ENCODE data around the gene AFP. TPM values are rescaled to one million over a fixed set of nuclear protein-coding genes. Genes with fewer than 3 reads are reported as not detected.

Gene AFP
- total and polyA plus RNA-seq, 9 of the 15 experiments (the other 6 are each of a cell fraction or from before 2014, with no cell fraction given), result 0.47 to 6.2 (median 3.0) TPM

DNA sequence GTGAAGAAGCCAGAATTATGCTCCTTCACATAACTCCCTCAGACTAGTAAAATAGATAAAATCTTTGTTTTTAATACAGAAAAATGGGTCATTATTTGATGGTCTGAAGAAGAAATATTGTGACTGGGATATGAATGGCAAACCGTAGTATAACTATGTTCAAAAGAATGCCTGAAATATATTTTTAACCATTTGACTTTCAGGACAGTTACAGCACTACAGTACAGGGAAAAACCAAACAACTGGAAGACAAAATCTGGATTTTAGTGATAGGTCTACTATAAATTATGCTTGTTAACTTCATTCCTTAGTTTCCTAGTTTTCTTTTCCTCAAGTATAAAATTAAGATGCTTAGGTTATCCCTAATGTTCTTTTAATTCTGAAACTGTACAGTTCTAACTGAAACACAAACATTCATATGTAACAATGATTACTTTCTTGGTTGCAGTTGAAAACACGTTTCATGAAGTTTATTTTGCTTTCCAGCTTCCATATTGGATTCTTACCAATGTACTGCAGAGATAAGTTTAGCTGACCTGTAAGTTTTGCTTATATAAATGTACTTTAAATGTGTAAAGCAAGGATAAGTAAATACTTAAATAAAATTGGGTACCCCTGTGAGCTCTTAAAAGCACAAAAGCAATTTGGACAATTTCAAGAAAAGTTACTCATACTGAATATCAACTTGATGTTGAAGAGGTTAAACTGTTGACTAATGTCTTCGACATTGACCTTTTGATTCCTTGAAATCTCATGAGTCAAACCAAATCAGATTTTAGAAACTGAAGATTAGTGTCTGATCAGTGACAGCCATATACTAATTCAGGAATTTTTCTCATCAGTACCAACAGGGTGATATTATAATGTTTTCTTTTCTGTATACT is 895 bp downstream of the AFP start:
- DNase-seq (ENCODE audit: extremely low read depth in 1 of 4, low spot score in 3 of 4) (no peak), ATAC-seq (no peak), FAIRE-seq (no peak)
- H3K9me3 ChIP-seq (replicated peaks; ENCODE audit: control insufficient read depth, insufficient read depth, low read depth, low read length), result no peaks in the 10 kb centered on the region
- H3K4me1 ChIP-seq (replicated peaks in 1 of 2; ENCODE audit: control insufficient read depth in 2 of 2, insufficient read depth in 2 of 2, low read length in 2 of 2), result peaks cover 0 to 13% of the 10 kb centered on the region in 2 experiments; a peak in 2 of 5 replicates
- H3K27ac ChIP-seq (ENCODE audit: extremely low read depth, low read depth, low read length), result no peak overlapping the region
- intact Hi-C loops (cut with micrococcal nuclease) (no loop called here), in situ Hi-C loops (cut with MboI) (no loop called here)
- no peaks in the 10 kb centered on the region for H3K36me3 ChIP-seq (ENCODE audit: control insufficient read depth, insufficient read depth, low read length)
- no peak overlapping the region for H2AFZ ChIP-seq (ENCODE audit: low read depth, low read length)
- H3K4me3 ChIP-seq, result no peak overlapping the region
- no peaks in the 10 kb centered on the region for H3K27me3 ChIP-seq (ENCODE audit: control insufficient read depth in 2 of 2, insufficient read depth in 2 of 2, low read length in 2 of 2)
- no peak overlapping the region for H3K4me2 ChIP-seq (ENCODE audit: insufficient read depth, low read length)
- TF ChIP-seq YBX1 (IDR thresholded peaks at IDR 0.05) (no peak), ZFP36 (IDR thresholded peaks at IDR 0.05; ENCODE audit: low read depth, low read length, partially characterized antibody) (no peak), BCL6 (CRISPR knock-in tag; IDR thresholded peaks at IDR 0.05) (no peak), TEAD4 (IDR thresholded peaks at IDR 0.05; ENCODE audit: low read length) (no peak), TEAD4 (CRISPR knock-in tag; IDR thresholded peaks at IDR 0.05; ENCODE audit: borderline replicate concordance) (no peak), RUNX1 (IDR thresholded peaks at IDR 0.05; ENCODE audit: low read depth) (no peak), POLR2AphosphoS5 (IDR thresholded peaks at IDR 0.05; ENCODE audit: control insufficient read depth, insufficient read depth, low read depth, low read length) (no peak), RB1 (IDR thresholded peaks at IDR 0.05; ENCODE audit: low read depth) (no peak), ZNF239 (CRISPR knock-in tag; IDR thresholded peaks at IDR 0.05) (no peak)
- TF ChIP-seq, protein P1, sequence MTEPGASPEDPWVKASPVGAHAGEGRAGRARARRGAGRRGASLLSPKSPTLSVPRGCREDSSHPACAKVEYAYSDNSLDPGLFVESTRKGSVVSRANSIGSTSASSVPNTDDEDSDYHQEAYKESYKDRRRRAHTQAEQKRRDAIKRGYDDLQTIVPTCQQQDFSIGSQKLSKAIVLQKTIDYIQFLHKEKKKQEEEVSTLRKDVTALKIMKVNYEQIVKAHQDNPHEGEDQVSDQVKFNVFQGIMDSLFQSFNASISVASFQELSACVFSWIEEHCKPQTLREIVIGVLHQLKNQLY (CRISPR knock-in tag; conservative IDR thresholded peaks at IDR 0.05), result no peak
- TF ChIP-seq, protein P2, sequence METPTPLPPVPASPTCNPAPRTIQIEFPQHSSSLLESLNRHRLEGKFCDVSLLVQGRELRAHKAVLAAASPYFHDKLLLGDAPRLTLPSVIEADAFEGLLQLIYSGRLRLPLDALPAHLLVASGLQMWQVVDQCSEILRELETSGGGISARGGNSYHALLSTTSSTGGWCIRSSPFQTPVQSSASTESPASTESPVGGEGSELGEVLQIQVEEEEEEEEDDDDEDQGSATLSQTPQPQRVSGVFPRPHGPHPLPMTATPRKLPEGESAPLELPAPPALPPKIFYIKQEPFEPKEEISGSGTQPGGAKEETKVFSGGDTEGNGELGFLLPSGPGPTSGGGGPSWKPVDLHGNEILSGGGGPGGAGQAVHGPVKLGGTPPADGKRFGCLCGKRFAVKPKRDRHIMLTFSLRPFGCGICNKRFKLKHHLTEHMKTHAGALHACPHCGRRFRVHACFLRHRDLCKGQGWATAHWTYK (CRISPR knock-in tag; IDR thresholded peaks at IDR 0.05), result no peak
- POLR2A ChIA-PET, result no interaction called here
- no peaks in the 10 kb centered on the region for H4K20me1 ChIP-seq (replicated peaks; ENCODE audit: control insufficient read depth, insufficient read depth, low read length)
- no peak overlapping the region for H3K9ac ChIP-seq (ENCODE audit: insufficient read depth in 1 of 2, low read depth in 2 of 2, low read length in 2 of 2)
- CTCF ChIA-PET (ENCODE audit: low intra/inter-chr PET ratio), result no interaction called here
- no TSS peak for BruUV-seq (replicated peaks)
- H3K9me1 ChIP-seq (ENCODE audit: control insufficient read depth, insufficient read depth, low read length), result no peaks in the 10 kb centered on the region
- no peaks in the 10 kb centered on the region for H3K79me2 ChIP-seq (ENCODE audit: control insufficient read depth, insufficient read depth, low read length)
- 23% methylated on average over 3 of the region's 3 CpGs for WGBS (ENCODE audit: insufficient coverage, low coverage, missing lambda C conversion rate)
